Measurements from ENCODE around the gene NFATC1.

The NFATC1 gene

DNA sequence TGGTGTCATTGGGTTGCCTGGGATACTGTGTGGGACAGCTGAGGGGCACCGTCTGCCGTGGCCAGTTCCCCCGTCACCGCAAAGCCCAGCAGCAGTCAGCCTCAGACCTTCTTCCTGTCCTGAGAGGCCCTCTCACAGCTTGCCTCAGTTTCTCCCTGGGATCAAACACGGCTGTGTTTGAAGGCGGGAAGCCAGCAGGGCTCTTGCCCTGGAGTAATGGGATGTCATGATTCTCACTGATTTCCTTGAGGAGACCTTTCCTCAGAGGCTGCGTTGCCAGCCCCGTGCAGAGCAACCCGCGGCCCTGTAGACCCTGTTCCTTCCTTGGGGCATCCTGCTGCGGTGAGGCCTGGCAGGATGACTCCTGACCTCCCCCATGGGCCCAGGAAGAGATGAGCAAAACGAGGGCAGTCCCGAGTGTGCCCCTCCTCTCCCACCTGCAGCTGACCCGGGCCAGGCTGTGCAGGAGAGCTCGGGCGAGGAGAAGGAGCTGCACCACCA is 13.9 kb upstream of the NFATC1 start:
- Histone ChIP-seq H3K9ac (ENCODE audit: low read length) (no peak overlapping the region), H3K79me2 (ENCODE audit: low read length) (no peaks in the 10 kb centered on the region), H3K9me3 (ENCODE audit: insufficient read depth, low read length) (no peaks in the 10 kb centered on the region), H3K36me3 (replicated peaks; ENCODE audit: low read depth, low read length) (peaks cover 19% of the 10 kb centered on the region), H3K4me1 (ENCODE audit: low read length) (peaks cover 61% of the 10 kb centered on the region), H2AFZ (ENCODE audit: low read depth, low read length) (no peak overlapping the region), H3K4me3 (ENCODE audit: low read length) (no peak overlapping the region), H4K20me1 (ENCODE audit: insufficient read depth, low read length) (no peaks in the 10 kb centered on the region), H3K4me2 (ENCODE audit: low read length) (no peak overlapping the region), H3K27me3 (ENCODE audit: low read depth, low read length) (no peaks in the 10 kb centered on the region), H3K27ac (ENCODE audit: low read length) (no peak overlapping the region)
- TF ChIP-seq, protein P1, sequence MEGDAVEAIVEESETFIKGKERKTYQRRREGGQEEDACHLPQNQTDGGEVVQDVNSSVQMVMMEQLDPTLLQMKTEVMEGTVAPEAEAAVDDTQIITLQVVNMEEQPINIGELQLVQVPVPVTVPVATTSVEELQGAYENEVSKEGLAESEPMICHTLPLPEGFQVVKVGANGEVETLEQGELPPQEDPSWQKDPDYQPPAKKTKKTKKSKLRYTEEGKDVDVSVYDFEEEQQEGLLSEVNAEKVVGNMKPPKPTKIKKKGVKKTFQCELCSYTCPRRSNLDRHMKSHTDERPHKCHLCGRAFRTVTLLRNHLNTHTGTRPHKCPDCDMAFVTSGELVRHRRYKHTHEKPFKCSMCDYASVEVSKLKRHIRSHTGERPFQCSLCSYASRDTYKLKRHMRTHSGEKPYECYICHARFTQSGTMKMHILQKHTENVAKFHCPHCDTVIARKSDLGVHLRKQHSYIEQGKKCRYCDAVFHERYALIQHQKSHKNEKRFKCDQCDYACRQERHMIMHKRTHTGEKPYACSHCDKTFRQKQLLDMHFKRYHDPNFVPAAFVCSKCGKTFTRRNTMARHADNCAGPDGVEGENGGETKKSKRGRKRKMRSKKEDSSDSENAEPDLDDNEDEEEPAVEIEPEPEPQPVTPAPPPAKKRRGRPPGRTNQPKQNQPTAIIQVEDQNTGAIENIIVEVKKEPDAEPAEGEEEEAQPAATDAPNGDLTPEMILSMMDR (IDR thresholded peaks at IDR 0.05; ENCODE audit: low read depth, low read length), result no peak
- TF ChIP-seq EZH2phosphoT487 (IDR thresholded peaks at IDR 0.05; ENCODE audit: low read depth), result no peak

DNA sequence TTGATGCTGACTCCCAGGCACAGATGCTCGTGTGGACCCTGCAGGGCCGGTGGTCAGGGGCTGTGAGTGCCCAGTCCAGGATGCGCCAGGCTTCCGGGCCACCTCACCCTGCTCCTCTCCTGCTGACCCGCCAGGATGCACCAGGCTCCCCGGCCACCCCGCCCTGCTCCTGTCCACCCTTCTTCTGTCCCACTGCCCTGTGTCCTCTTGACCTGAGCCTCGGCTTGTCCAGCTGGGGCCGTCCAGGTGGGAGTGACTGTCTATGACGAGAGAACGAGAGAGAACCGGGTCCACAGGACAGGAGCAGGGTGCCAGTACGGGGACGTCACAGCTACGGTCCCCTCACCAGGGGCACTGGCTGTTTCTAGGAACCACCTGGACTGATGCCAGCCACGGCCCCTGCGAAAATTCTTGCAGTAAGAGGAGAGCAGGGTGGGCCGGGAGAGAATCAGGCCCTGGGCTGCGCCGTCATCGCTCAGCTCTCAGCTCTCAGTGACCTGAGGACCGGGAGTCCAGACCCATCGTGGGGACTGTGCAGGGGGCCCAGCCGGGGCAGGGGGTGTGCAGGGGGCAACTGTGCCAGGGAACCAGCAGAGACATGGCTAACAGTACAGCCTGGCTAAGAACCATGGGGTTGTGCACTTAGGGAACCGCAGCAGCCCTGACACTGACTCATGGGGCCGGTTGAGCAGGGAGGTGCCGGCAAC is 12.9 kb upstream of the NFATC1 start:
- no peak overlapping the region for H2AFZ ChIP-seq (ENCODE audit: low read depth, low read length)
- no peaks in the 10 kb centered on the region for H3K79me2 ChIP-seq (ENCODE audit: low read length)
- no peak overlapping the region for H3K9ac ChIP-seq (ENCODE audit: low read length)
- H3K4me2 ChIP-seq (ENCODE audit: low read length), result no peak overlapping the region
- no peak overlapping the region for H3K27ac ChIP-seq (ENCODE audit: low read length)
- peaks cover 51% of the 10 kb centered on the region for H3K4me1 ChIP-seq (ENCODE audit: low read length)
- no peak for TF ChIP-seq EZH2phosphoT487 (IDR thresholded peaks at IDR 0.05; ENCODE audit: low read depth)
- TF ChIP-seq, protein P1 (IDR thresholded peaks at IDR 0.05; ENCODE audit: low read depth, low read length), result no peak
- H4K20me1 ChIP-seq (ENCODE audit: insufficient read depth, low read length), result no peaks in the 10 kb centered on the region
- H3K36me3 ChIP-seq (replicated peaks; ENCODE audit: low read depth, low read length), result peaks cover 14% of the 10 kb centered on the region
- no peak overlapping the region for H3K4me3 ChIP-seq (ENCODE audit: low read length)
- no peaks in the 10 kb centered on the region for H3K9me3 ChIP-seq (ENCODE audit: insufficient read depth, low read length)
- H3K27me3 ChIP-seq (ENCODE audit: low read depth, low read length), result peaks cover 8% of the 10 kb centered on the region

- H3K4me1 ChIP-seq (ENCODE audit: low read length), result peaks cover 44% of the 10 kb centered on the region
- H3K4me2 ChIP-seq (ENCODE audit: low read length), result no peak overlapping the region
- no peak overlapping the region for H3K27ac ChIP-seq (ENCODE audit: low read length)
- H2AFZ ChIP-seq (ENCODE audit: low read depth, low read length), result no peak overlapping the region
- H3K36me3 ChIP-seq (replicated peaks; ENCODE audit: low read depth, low read length), result peaks cover 8% of the 10 kb centered on the region
- no peaks in the 10 kb centered on the region for H4K20me1 ChIP-seq (ENCODE audit: insufficient read depth, low read length)
- H3K4me3 ChIP-seq (ENCODE audit: low read length), result no peak overlapping the region
- no peaks in the 10 kb centered on the region for H3K9me3 ChIP-seq (ENCODE audit: insufficient read depth, low read length)
- TF ChIP-seq, protein P1 (IDR thresholded peaks at IDR 0.05; ENCODE audit: low read depth, low read length), result no peak
- no peak for TF ChIP-seq EZH2phosphoT487 (IDR thresholded peaks at IDR 0.05; ENCODE audit: low read depth)
- H3K79me2 ChIP-seq (ENCODE audit: low read length), result no peaks in the 10 kb centered on the region
- H3K9ac ChIP-seq (ENCODE audit: low read length), result no peak overlapping the region
- peaks cover 15% of the 10 kb centered on the region for H3K27me3 ChIP-seq (ENCODE audit: low read depth, low read length)
These were observed 12.2 kb upstream of the NFATC1 start for GRCh38 chr18:79383388-79384056.

DNA sequence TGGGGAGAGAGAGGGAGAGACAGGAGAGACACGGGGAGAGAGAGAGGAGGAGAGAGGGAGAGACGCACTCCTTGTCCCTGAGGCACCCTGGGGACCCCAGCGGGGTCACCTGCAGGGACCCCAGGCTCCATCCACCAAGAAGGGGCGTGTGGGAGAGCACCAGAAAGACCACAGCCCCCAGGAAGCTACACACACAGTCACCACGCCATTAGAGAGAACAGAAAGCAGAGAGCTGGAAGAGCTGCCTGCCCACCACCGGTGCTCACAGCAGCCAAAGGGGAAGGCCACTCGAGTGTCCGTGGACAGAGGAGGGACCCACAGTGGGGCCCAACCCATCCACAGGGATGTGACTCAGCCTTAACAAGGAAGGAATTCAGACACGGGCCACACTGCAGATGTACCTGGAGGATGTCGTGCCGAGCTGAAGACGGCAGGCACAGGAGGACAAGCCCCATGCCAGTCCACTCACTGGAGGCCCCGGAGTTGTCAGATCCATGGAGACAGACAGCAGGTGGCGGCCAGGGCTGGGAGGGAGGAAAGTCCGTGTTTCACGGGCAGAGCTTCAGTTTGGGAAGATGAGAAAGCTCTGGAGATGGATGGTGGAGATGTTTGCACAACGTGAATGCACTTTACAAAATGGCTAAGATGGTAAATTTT is 11.5 kb upstream of the NFATC1 start:
- TF ChIP-seq, protein P1 (IDR thresholded peaks at IDR 0.05; ENCODE audit: low read depth, low read length), result no peak
- TF ChIP-seq EZH2phosphoT487 (IDR thresholded peaks at IDR 0.05; ENCODE audit: low read depth), result no peak

More for the DNA sequence above, 11.5 kb upstream of the NFATC1 start:
- Histone ChIP-seq H3K9me3 (ENCODE audit: insufficient read depth, low read length) (no peaks in the 10 kb centered on the region), H3K4me1 (ENCODE audit: low read length) (peaks cover 38% of the 10 kb centered on the region), H4K20me1 (ENCODE audit: insufficient read depth, low read length) (no peaks in the 10 kb centered on the region), H2AFZ (ENCODE audit: low read depth, low read length) (no peak overlapping the region), H3K27me3 (ENCODE audit: low read depth, low read length) (peaks cover 22% of the 10 kb centered on the region), H3K79me2 (ENCODE audit: low read length) (no peaks in the 10 kb centered on the region), H3K36me3 (replicated peaks; ENCODE audit: low read depth, low read length) (peaks cover 5% of the 10 kb centered on the region), H3K9ac (ENCODE audit: low read length) (no peak overlapping the region), H3K4me2 (ENCODE audit: low read length) (no peak overlapping the region), H3K27ac (ENCODE audit: low read length) (no peak overlapping the region), H3K4me3 (ENCODE audit: low read length) (no peak overlapping the region)

Data from OCI-LY3 (cell line).